GM20000 (cell line): Measurements from ENCODE around the gene UBAP1.
"Not testable (repeated sequence)": the region's sequence is repeated elsewhere in the genome, so short reads cannot be mapped to it uniquely, and the experiment has no call there.

Source experiments
- DNase-seq: peaks from one replicate; pipeline ENCODE4 v3.0.0; 2012; ENCODE audit warnings: low spot score
- TF ChIP-seq, protein P1 (sequence below): IDR thresholded peaks from 2 replicates; pipeline ENCODE4 v1.5.1; 2012; ENCODE audit warnings: mild to moderate bottlenecking, control low read depth; ENCODE audit errors: extremely low read depth, missing control alignments

Gene UBAP1

GRCh38 chr9:34203992-34204635, 25.3 kb downstream of the UBAP1 start:
- DNase-seq: no peak
- TF ChIP-seq, protein P1, sequence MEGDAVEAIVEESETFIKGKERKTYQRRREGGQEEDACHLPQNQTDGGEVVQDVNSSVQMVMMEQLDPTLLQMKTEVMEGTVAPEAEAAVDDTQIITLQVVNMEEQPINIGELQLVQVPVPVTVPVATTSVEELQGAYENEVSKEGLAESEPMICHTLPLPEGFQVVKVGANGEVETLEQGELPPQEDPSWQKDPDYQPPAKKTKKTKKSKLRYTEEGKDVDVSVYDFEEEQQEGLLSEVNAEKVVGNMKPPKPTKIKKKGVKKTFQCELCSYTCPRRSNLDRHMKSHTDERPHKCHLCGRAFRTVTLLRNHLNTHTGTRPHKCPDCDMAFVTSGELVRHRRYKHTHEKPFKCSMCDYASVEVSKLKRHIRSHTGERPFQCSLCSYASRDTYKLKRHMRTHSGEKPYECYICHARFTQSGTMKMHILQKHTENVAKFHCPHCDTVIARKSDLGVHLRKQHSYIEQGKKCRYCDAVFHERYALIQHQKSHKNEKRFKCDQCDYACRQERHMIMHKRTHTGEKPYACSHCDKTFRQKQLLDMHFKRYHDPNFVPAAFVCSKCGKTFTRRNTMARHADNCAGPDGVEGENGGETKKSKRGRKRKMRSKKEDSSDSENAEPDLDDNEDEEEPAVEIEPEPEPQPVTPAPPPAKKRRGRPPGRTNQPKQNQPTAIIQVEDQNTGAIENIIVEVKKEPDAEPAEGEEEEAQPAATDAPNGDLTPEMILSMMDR: no peak

DNA sequence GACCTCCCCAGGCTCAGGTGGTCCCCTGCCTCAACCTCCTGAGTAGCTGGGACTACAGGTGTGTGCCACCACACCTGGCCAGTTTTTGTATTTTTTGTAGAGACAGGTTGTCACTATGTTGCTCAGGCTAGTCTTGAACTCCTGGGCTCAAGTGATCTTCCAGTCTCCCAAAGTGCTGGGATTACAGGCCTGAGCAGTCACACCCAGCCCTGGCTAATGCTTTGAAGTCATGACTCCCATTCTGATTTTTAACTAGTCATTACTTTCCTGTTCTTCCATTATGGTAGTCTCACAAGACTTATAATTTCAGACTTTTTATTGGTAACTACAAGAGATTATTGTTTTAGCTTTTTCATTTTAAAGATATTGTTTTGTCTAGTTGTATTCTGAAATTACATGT, 26.3 kb downstream of the UBAP1 start:
- no peak for DNase-seq
- TF ChIP-seq, protein P1: no peak

DNA sequence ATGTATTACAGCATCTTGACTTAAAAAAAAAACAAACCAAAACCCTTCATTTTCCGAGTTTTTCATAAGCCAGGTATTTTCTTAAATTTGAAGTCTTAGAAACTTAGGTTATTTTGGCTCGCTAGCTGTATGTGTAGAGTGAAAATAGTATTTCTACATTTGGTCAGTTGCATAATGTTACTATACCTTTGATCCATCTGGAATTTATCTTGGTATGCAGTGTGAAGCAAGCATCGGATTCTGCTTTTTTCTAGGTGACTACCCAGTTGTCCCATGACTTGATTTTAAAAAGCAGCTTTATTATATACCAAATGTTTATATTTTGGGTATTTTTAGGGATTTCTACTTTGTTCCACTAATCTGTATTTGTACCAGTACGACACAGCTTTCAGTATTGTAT, 27.7 kb downstream of the UBAP1 start:
- no peak for DNase-seq
- TF ChIP-seq, protein P1: no peak

DNA sequence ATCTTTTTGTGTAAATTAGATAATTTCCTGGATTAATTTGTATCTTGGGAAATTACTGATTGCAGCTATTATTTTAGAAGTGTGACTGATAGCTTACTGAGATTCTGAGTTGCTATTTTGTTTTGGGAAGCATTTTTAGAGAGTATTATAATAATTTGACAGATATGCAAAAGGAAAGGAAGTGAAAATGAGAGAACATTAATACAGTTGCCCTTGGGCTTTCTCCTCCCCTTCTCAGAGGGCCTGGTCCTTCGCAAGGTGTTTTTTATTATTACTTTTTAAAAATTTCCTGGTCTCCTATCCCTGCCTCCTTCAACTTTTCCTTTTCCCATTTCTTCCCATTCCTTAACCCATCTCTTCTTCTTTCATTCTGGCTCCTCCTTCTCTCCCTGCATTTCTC, 32.6 kb downstream of the UBAP1 start:
- DNase-seq: no peak
- TF ChIP-seq, protein P1: no peak

GRCh38 chr9:34214354-34215000, 35.6 kb downstream of the UBAP1 start:
- DNase-seq: not testable (repeated sequence)

GRCh38 chr9:34216325-34216724, 37.5 kb downstream of the UBAP1 start:
- TF ChIP-seq, protein P1: no peak
- DNase-seq: no peak

DNA sequence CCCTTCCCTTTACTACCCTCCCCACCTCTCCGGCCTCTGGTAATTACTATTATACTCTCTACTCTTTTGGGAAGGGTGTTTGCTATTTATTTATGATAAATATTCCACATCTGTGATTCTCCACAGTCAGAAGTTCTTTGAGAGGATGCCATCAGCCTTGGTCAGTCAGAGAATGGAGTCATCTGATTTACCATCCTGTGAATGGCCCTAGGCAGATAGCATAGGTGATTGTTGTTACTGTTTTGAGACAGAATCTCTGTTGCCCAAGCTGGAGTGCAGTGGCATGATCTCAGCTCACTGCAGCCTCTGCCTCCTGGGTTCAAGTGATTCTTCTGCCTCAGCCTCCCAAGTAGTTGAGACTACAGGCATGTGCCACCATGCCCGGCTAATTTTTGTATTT, 38.2 kb downstream of the UBAP1 start:
- not testable (repeated sequence) for DNase-seq

GRCh38 chr9:34218446-34218845, 39.6 kb downstream of the UBAP1 start:
- TF ChIP-seq, protein P1: no peak
- DNase-seq: no peak
